Measurements from ENCODE around the gene SNX13.

The SNX13 gene

DNA sequence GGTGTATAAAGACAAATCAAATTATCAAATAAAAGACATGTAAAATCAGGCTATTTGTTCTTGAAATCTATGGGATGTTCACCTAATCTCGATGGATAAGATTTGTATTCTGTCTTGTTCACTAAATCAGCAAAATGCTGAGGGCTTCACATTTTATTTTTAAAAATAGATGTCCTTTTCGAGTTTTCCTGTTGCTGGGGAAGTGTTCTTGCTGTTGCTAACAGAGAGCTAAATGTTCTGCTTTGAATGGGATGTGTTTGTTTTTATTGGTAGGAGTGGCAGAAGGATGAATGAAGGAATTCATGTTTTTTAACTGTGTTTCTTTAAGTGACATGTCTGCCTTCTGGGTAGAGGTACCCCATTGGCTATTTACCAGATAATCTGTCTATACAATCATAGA, 7.3 kb upstream of the SNX13 start:
- no peak for DNase-seq (ENCODE audit: low read depth)

DNA sequence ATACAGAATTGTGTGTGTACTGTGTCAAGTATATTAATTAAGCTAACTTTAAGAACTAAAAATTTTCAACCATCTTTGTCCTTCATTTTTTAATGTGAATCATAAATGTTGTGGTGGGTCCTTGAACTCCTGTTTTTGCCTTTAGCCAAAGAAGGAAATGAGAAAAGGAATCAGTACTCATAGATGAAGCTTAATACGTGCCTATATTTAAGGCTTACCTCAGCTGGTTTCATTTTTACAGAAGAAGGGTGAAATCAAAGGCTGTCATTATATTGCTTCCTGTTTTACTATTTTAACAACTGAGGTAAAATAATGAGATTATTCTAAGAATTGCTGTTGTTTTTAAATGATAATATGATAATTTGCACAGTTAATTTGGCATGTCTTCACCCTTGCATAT, 6.3 kb upstream of the SNX13 start:
- no peak for DNase-seq (ENCODE audit: low read depth)

DNA sequence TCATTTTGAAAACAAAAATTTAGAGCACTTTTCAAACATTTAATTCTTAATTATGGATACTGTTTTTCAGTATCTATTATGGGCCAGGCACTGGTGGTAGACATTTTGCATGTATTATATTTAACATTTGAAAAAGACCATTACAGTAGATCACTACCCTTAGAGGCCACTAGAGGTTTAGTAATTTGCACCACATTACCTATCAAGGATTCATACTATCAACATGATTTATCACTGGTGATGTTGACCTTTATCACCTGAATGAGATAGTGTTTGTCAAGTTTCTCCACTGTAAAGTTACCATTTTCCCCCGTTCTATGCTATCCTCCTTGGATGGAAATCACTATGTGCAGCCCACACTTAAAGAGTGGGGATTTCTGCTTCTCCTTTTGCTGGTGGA, 4.4 kb upstream of the SNX13 start:
- no peak for DNase-seq (ENCODE audit: low read depth)

DNA sequence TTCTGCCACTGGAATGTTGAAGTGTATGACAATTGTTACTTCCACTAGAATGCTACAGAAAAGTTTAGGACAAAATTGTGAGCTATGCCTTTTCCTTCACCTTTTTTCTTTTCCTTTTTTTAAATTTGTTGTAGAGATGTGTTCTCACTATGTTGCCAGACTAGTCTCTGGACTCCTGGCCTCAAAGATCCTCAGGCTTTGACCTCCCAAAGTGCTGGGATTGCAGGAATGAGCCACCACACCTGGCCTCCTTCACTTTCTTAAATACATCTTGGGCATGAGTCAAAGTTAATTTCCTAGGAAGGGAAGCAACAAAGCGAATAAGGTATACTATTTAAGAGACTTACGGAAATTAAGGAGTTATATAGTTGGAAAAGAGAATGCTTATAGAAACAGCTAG, 2.7 kb upstream of the SNX13 start:
- DNase-seq (ENCODE audit: low read depth) = no peak

DNA sequence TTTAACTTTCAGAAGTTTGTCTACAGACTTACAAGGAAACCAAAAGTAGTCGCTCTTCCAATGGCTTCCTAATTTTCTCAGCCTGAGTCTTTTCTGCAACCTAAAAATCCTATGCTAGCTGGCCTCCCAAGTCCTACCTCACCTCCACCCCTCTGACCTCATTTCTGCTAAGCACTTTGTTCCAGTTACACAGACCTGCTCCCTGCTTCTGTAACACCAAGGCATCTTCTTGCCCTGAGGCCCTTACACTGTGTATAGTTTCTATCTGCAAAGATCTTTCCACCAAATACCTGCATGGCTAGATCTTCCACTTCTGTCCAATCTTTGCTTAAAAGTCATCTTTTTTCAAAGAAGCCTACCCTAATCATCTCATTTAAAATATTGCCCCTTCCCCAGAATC, 1.9 kb upstream of the SNX13 start:
- DNase-seq (ENCODE audit: low read depth) = no peak

DNA sequence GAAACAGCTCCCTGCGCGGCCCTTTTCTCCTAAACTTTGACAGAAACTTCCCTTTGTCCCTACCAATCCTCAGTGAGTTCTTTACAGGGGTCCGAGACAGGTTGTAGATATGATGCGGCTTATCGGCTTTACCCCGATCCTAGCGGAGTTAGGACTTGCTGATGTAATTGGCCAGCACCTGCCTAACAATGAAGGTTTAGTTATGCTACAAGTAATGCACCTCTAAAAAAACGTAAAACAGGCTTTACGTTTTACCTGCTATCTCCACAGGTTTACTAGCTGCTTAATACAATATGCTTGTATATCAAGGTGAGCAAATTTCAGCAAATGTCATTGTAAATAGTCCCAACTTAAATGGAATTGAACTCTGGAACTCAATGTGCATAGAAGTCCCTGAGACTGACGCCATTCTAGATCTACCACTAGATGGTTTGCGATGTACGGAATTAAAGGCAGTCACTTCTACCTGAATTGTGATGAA, 697 bp upstream of the SNX13 start:
- DNase-seq (ENCODE audit: low read depth) = no peak

DNA sequence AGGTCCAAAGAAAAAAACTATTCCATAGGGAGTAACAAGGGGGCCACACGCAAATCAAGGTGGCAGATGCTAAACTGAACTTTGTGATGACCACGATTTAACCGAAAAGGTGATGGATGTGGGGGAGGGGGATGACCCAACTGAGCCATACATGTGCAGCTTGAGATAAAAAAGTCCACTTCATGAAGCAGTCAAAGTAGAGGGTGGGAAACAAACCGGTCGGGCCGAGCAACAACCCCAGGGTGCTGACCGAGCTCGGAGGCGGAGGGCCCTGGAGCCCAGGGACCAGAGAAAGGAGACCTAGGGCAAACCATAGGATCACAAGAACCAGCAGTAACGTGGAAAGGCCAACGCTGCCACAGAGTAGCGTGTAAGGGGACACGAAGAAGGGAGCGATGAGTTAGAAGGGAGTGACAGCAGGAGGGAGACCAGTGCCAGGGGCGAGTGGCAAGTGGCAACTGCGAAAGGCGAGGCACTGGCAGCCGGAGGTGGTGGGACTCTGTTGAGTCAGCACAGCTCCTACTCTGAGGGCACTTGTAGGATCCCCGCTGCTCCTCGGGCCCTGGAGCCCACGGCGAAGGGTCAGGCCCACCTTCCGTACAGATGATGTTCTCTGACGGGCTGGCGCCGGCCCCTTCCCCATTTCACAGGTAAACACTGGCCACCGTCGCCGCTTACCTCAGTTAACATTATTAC, 540 bp downstream of the SNX13 start:
- DNase-seq (ENCODE audit: low read depth) = peak; percentile 38

DNA sequence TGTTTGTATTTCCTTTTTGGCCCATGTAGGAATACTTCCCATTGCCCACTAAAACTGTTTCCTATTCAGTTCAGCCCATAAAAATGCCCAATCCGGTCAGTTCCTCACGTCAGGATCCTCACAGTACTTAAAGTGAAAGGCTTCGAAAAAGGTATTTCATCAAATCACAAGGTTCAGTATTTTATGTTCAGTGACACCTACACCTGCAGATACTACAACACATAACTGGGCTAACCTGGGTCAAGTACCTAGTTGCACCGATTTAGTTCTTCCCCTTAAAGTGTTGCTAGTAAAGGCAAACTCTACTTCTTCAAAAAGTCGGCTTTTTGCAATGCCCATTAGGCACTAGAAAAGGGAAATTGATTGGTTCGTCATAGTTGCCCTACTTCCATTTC, 1.1 kb downstream of the SNX13 start:
- DNase-seq (ENCODE audit: low read depth) = peak; percentile 42

DNA sequence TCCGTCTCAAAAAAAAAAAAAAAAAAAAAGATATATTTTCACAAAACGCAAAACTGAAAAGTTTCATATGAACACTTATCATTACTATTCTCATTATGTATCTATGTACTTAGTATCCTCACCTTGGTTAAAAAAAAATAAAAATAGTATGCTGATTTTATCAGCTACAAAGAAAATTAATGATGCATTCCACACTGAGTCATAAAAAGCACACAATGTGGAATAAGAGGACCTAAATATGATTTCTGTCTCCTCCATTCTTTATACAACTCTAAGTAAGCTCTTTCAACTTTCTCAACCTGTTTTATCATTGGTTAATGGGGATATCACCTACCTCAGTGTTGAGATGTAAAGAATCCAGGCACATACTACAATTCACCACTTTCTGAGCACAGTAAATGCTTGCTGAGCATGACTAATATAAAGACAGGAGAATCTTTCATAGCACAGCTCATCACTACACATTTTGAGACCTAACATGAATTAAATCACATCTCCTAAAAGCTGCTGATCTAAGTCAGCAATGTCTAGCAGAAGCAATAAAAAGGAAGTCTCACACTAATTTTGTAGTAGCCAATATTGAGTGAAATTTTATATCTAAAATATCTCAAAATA, 2.7 kb downstream of the SNX13 start:
- peak; percentile 13 for DNase-seq (ENCODE audit: low read depth)

DNA sequence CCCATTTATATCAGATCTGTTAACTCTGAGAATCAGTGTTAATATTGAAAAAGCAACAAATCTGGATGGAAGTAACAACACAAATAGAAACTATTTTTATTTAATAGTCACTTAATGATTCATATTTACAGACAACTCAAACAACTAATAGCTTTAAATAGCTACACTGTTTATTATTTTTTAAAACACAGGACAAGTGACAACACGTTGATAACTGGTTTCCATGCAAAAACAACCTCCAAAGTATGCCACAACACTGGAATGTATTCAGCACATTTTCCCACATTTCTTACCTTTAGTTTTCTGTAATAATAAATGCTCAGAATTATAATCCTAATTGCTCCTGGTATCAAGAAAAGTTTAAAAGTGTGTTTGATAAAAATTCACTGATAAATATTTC, 4.0 kb downstream of the SNX13 start:
- no peak for DNase-seq (ENCODE audit: low read depth)

DNA sequence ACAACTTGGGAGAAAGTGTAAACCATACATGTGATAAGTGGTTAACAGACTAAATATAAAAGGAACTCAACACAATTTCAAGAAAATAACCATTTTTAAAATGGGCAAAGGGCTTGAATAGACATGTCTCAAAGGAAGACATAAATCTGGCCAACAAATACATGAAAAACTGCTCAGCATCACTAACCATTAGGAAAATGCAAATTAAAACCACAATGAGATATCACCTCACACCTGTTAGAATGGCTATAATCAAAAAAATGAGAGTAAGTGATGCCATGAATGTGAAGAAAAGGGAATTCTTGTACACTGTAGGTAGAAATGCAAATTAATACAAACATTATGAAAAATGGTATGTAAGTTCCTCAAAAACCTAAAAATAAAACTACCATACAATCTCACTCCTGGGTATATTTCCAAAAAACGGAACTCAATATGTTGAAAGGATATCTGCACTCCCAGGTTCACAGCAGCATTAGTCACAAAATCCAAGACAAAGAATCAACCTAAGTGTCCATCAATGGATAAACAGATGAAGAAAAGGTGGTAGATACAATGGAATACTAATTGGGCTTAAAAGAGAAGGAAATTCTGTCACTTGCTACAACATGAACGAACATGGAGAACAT, 5.6 kb downstream of the SNX13 start:
- no peak for DNase-seq (ENCODE audit: low read depth)

DNA sequence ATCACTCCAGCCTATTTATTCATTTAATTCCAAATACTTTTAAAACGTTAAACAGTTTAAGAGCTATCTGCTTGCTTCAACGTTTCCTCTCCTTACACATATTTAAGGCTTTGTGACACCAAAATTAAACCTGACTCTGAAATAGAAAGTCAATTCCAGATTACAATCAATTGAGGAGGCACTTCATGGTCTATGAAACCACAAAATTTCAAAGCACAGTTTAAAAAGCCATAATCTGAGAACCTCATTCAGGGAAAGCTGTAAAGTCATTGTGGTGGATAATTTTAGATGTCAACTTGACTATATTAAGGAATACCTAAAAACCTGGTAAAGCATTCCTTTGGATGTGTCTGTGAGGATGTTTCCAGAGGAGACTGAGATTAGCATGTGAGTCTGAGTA, 6.2 kb downstream of the SNX13 start:
- no peak for DNase-seq (ENCODE audit: low read depth)

DNA sequence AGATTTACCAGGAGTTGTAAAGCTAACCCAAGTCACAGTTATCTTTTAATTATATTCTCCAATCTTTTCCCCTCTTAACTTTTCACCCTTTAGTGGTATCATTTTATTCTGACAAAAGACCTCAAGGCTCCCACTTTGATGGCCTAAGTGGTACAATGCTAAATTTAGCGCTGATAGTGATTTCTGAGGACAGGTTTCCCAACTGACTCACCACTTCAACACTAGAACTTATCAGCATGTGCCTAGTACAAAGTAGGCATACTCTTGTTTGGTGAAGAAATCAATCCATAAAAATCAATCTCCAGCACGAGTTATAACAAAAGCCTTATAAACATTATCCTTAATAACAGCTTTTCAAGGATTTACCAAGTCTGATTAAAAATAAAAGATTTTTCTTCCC, 7.5 kb downstream of the SNX13 start:
- DNase-seq (ENCODE audit: low read depth) = no peak

DNA sequence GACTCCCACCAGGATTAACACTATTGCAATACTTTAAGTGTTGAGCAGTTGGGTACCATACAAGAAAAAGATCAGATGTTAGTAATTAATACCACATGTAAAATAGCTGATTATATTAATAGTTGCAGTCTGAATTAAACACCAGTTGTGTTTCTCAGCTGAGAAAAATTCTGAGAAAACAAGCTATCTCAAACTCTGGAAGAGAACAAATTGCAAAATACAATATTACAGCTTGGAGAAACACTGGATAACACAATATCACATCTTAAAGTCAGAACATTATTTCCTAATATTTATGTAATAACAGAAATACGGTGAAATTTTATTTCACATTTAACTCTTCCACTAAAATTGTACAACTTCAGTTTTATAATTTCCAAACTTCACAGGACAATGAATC, 9.2 kb downstream of the SNX13 start:
- DNase-seq (ENCODE audit: low read depth) = no peak

DNA sequence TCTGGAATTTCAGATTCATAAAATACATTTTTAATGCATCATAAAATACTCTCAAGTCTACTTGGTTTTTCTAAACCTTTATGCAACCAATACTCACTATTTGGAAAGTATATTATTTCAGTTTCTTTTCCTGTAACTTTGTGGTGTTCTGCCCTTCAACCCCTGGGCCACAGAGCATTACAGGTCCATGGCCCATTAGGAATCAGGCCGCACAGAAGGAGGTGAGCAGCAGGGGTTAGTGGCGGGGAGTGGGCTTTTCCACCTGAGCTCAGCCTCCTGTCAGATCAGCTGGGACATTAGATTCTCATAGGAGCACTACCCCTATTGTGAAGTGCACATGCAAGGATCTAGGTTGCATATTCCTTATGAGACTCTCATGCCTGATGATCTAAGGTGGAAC, 9.7 kb downstream of the SNX13 start:
- DNase-seq (ENCODE audit: low read depth) = no peak

DNA sequence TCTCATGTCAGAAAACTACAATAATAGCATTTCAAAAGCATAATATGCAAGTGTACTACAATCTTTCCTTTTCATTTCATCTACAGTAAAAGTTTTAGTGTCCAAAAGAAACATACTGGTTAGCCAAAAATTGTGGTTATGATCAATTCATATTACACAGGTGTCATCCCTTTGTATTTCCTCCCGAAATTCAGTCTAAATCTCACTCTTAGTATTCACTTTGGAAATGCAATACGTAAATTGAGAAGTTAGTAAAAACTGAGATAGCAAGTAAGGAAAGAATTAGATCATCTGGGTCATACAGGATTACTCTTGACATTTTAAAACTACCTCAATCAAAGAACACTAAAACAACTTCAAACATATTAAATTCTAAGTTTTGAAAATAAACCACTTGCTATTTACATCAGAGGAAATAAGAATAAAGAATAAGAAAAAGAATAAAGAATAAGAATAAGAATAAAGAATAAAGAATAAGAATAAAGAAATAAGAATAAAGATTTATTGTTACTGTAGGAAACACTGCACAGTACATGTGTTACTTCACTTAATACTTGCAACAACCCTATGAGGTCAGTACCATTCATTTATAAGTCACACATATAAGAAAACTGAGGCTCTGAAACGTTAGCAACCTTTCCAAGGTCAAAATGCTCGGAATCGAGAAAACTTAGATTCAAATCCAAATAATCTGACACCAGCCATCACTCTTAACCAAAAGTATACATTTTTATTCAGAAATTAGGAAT, 10.5 kb downstream of the SNX13 start:
- DNase-seq (ENCODE audit: low read depth) = no peak

DNA sequence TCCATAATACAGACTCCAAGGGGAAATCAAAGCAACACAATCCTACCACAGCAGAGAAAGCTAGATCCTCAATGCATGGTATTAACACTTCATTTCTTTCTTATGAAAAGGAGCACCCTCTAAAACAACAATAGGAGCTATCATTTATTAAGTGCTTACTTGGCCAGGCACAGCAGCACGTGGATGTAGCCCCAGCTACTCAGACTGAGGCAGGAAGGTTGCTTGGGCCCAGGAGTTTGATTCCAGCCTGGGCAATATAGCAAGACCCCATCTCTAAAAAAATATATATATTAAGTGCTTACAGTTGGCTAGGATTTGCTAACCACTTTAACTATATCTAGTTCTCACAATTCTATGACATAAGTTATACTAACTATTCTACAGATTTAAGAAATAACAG, 12.2 kb downstream of the SNX13 start:
- DNase-seq (ENCODE audit: low read depth) = no peak

DNA sequence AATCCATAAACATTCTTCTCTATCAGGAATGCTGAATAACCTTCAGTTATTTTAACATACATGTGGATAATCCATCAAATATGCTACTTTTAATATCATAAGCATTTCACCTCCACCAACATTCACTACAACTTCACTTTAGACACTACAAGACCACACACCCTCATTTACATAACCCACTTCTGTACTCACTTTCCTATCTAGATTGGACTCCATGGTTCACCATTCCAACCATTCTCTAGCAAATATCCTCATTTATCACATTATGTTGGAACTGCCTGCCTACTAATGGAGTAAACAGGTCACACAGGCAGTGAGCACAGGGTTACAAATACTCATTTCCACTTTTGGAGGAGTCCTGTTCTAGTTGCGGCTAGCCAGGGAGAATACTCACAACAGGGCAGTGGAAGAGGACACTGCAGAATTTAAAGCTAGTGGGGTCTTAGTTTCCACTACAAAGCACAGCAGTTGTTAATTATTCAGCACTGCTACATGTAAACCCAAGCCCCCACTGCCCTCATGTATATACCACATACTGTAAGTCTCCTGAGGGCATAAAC, 18.4 kb downstream of the SNX13 start:
- DNase-seq (ENCODE audit: low read depth) = no peak

DNA sequence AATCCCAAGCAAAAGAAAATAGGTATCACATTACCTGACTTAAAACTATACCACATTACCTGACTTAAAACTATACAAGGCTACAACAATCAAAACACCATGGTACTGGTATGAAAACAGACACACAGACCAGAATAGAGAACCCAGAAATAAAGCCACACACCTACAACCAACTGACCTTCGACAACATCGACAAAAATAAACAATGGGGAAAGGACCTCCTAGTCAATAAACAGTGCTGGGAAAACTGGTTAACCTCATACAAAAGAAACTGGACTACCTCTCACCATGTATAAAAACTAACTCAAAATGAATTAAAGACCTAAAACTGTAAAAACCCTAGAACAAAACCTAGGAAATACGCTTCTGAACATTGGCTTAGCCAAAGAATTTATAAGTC, 22.5 kb downstream of the SNX13 start:
- no peak for DNase-seq (ENCODE audit: low read depth)

DNA sequence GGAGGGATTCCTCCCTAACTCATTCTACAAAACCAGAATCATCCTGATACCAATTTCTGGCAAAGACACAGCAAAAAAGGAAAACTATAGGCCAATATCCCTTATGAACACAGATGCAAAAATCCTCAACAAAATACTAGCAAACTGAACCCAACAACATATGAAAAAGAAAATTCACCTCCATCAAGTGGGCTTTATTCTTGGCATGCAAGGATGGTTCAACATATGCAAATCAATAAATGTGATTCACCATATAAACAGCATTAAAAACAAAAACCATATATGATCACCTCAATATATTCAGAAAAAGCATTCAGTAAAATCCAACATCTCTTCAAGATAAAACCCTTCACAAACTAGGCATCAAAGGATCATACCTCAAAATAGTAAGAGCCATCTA, 23.5 kb downstream of the SNX13 start:
- DNase-seq (ENCODE audit: low read depth) = no peak

DNA sequence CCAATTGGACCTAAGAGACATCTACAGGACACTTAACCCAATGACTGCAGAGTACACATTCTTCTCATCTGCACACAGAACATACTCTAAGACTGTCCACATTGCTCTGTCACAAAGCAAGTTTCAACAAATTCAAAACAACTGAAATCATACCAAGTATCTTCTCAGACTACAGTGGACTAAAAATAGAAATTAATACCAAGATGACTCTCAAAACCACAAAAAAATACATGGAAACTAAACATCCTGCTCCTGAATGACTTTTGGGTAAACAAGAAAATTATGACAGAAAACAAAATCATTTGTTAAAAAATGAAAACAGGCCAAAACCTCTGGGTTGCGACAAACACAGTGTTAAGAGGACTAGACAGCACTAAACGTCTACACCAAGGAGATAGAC, 24.5 kb downstream of the SNX13 start:
- DNase-seq (ENCODE audit: low read depth) = no peak

DNA sequence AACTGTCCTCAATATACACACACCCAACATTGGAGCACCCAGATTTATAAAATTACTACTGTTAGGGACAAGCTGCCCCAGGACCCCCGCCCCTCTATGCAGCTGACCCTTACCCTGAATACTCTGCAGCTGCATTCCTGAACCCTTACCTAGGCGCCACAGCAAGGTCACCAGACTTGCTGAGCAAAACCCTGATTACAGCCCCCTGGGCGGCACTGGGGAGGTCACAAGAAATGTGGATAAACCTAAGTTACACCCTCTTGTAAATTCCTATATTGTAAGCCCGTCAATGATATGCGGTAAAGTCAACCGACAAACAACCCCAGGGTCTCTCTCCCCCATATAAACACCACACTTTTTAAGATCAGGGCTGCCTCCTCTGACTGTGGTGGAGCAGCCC, 25.1 kb downstream of the SNX13 start:
- DNase-seq (ENCODE audit: low read depth) = no peak

DNA sequence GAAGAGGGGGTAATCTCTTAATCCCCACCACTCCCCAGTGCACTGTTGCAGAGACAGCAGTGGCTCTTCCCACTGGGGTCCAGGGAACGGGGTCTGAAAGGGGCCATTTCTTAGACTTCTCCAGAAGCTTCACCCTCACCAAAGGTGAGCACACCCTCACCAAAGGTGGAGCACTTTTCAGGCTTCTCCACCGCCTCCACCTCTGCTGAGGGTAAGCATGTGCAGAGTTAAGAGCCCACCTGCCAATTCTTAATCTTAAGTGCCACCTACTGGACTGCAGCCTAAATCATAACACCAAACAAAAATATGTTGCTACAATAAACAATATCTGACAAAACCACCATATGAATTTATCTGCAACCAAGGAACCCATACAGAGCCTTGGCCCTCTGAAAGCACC, 27.0 kb downstream of the SNX13 start:
- no peak for DNase-seq (ENCODE audit: low read depth)

Data from HS-5 (cell line).